Mammary microvascular endothelial cell (primary cell): ENCODE data around the gene TK1. TPM values are rescaled to one million over a fixed set of nuclear protein-coding genes. Genes with fewer than 3 reads are reported as not detected.

Experiments
- total RNA-seq: library from RNA; depleted of rRNA; stranded (reverse); fragments of >200 nt; gene quantifications from 2 replicates; pipeline ENCODE4 v1.2.3, GENCODE V29; 2015

The TK1 gene
- total RNA-seq = 174 and 189 TPM in 2 replicates

GRCh38 chr17:78186692-78187595, at the start of gene TK1, which contains the start of gene AFMID:
TSS of gene TK1 (minus strand) at chr17:78187052. CDS start at chr17:78186994, 58 bp downstream.
TSS of gene AFMID (plus strand) at chr17:78187362. CDS start at chr17:78187371, 9 bp downstream.

GRCh38 chr17:78230996-78231935, 44.4 kb upstream of the TK1 start, which contains the start of gene TMEM235:
TSS of gene TMEM235 (plus strand) at chr17:78231631. CDS start at chr17:78232024, 393 bp downstream.

GRCh38 chr17:78214016-78214705, 27.3 kb upstream of the TK1 start, which contains the start of gene BIRC5:
TSS of gene BIRC5 (plus strand) at chr17:78214253. CDS start at chr17:78214317, 64 bp downstream.

GRCh38 chr17:78168242-78168902, 18.5 kb downstream of the TK1 start, which contains the start of gene SYNGR2:
TSS of gene SYNGR2 (plus strand) at chr17:78168581. CDS start at chr17:78168617, 36 bp downstream.

GRCh38 chr17:78130437-78131101, 56.3 kb downstream of the TK1 start, which contains the start of gene TMC8:
TSS of gene TMC8 (plus strand) at chr17:78130771. CDS start at chr17:78131589, 818 bp downstream.

GRCh38 chr17:78128551-78129350, 58.1 kb downstream of the TK1 start, which contains the start of gene TMC6:
TSS of gene TMC6 (minus strand) at chr17:78128755. CDS start at chr17:78126832, 1,923 bp downstream.

Other genes starting within 250 kb of the TK1 start
- gene TNRC6C, start 228.3 kb downstream of the TK1 start, total RNA-seq = 2.5 and 18.6 TPM in 2 replicates
- gene TMC6, start 58.3 kb downstream of the TK1 start, total RNA-seq = 35.5 and 43.2 TPM in 2 replicates
- 0.07 and 0.30 TPM in 2 replicates for gene TMC8, start 56.3 kb downstream of the TK1 start, total RNA-seq
- gene C17orf99, start 40.7 kb downstream of the TK1 start, total RNA-seq = not detected in 2 replicates
- 42.8 and 57.6 TPM in 2 replicates for gene SYNGR2, start 18.5 kb downstream of the TK1 start, total RNA-seq
- 31.2 and 36.0 TPM in 2 replicates for gene AFMID, start 310 bp upstream of the TK1 start, total RNA-seq
- gene BIRC5, start 27.2 kb upstream of the TK1 start, total RNA-seq = 68.9 and 105 TPM in 2 replicates
- gene TMEM235, start 44.6 kb upstream of the TK1 start, total RNA-seq = not detected in 2 replicates
- 42.1 and 42.4 TPM in 2 replicates for gene SOCS3, start 173.0 kb upstream of the TK1 start, total RNA-seq
- gene PGS1, start 191.6 kb upstream of the TK1 start, total RNA-seq = 25.2 and 27.6 TPM in 2 replicates